GM21619 (cell line): Measurements from ENCODE around the gene SARS2.
"Not testable (repeated sequence)": the region's sequence is repeated elsewhere in the genome, so short reads cannot be mapped to it uniquely, and the experiment has no call there.

Experiments
- ATAC-seq: cut with Tn5 transposase; IDR thresholded peaks from one replicate; pipeline ENCODE4 v1.9.1; 2021; ENCODE audit not compliant: unreplicated experiment

The SARS2 gene

GRCh38 chr19:38929929-38930775 lies at the start of gene SARS2:
TSS of gene SARS2 (minus strand) at chr19:38930763. CDS start at chr19:38930736, 27 bp downstream.
- peak; percentile 51 for ATAC-seq

GRCh38 chr19:38979812-38980211 lies 49.2 kb upstream of the SARS2 start:
- no peak for ATAC-seq

GRCh38 chr19:38978326-38978689 lies 47.7 kb upstream of the SARS2 start:
- no peak for ATAC-seq

- peak; percentile 76 for ATAC-seq
These were observed 47.1 kb upstream of the SARS2 start for GRCh38 chr19:38977445-38978325.

GRCh38 chr19:38975861-38976271 lies 45.3 kb upstream of the SARS2 start:
- no peak for ATAC-seq

- ATAC-seq, result no peak
These were observed 44.8 kb upstream of the SARS2 start, which contains the start of gene FBXO17 for GRCh38 chr19:38975214-38975860. TSS of gene FBXO17 (minus strand) at chr19:38975742. CDS start at chr19:38950319, 25,423 bp downstream.

- no peak for ATAC-seq
These were observed 44.2 kb upstream of the SARS2 start for GRCh38 chr19:38974624-38975213.

GRCh38 chr19:38971672-38972071 lies 41.1 kb upstream of the SARS2 start:
- ATAC-seq, result no peak

- ATAC-seq, result no peak
These were observed 40.3 kb upstream of the SARS2 start for GRCh38 chr19:38970664-38971532.

- not testable (repeated sequence) for ATAC-seq
These were observed 35.6 kb upstream of the SARS2 start for GRCh38 chr19:38966149-38966548.

GRCh38 chr19:38964738-38965137 lies 34.2 kb upstream of the SARS2 start:
- no peak for ATAC-seq

GRCh38 chr19:38959618-38960017 lies 29.1 kb upstream of the SARS2 start:
- no peak for ATAC-seq

GRCh38 chr19:38958301-38958700 lies 27.7 kb upstream of the SARS2 start:
- ATAC-seq, result no peak

- ATAC-seq, result no peak
These were observed 25.7 kb upstream of the SARS2 start for GRCh38 chr19:38956264-38956663.

- ATAC-seq, result no peak
These were observed 23.1 kb upstream of the SARS2 start for GRCh38 chr19:38953677-38954076.

- ATAC-seq, result no peak
These were observed 22.0 kb upstream of the SARS2 start for GRCh38 chr19:38952395-38953165.

GRCh38 chr19:38951187-38951586 lies 20.6 kb upstream of the SARS2 start:
- ATAC-seq, result no peak

GRCh38 chr19:38949580-38950367 lies 19.2 kb upstream of the SARS2 start:
- no peak for ATAC-seq
